Pericardium fibroblast (primary cell): ENCODE data around the gene KRT14. TPM values are rescaled to one million over a fixed set of nuclear protein-coding genes. Genes with fewer than 3 reads are reported as not detected.

Source experiments
- total RNA-seq: library from RNA; depleted of rRNA; stranded (reverse); fragments of >200 nt; gene quantifications from 2 replicates; pipeline ENCODE4 v1.2.3, GENCODE V29; 2015

The KRT14 gene
- total RNA-seq: 0.12 and 0.26 TPM in 2 replicates

DNA sequence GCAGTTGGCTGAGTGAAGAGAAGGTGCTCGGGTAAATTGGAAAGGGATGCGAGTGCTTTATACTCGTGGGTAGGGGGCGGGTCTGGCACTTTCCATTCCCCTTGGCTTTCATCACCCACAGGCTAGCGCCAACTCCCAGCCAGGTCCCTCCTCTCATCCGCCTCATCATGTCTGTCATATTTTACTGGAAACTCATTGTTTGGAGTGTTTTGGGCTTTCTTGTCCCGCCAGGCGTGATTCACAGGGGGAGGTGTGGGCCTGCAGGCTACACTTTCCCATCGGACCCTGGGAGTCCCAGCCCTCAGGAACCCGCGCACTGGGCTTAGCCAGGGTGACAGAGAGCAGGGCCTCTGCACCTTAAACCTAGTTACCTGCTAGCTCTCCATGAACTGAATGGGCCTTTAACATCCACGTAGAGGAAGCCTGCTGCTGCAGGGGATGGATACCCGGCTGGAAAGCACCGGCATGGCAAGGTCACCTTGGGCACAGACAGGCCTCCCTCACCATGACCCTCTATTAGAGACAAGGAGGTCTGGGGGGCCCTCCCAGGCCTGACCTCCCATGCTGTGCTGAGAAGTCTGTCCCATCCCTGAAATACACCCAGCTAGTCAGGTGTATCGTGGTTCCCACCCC, at the start of gene KRT14:
Gene KRT14 (minus strand): TSS at position 33 of the 633 bp plus-strand sequence. CDS start 61 bp downstream, outside the sequence.

DNA sequence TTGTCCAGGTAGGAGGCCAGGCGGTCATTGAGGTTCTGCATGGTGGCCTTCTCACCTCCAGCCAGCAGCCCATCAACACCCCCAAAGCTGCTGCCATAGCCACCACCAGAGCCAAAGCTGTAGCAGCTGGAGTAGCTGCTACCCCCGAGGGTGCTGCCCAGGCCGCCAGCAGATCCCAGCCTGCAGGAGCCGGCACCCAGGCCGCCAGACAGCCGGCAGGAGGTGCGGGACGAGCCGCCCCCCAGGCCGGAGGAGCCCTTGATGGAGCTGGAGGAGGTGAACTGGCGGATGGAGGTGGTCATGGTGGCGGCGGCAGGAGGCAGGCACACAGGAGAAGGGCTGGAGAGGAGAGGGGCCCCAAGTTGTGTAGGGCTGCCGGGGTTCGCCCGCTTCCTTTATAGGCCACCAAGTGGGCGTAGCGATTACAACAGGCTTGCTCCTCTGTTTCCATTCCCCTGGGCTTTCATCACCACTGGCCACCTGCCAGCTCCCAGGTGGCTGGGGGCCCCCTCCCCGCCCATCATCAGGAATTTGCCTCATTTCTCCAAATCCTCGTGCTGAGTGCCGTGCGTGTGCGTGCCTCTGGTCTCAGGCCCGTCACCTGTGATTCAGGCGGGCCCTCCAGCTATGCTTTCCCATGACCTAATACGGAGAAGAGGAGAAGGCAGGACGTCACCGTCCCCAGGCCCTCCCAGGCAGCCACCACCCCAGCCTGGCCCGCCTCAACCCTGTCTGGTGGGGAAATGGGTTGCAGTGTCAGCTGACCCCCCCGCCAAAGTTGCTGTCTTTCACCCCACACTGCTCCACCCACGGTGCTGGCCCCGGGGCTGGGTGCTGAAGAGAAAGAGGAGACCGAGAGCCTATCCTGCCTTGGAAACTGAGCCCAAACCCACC, 37.8 kb upstream of the KRT14 start, which contains the start of gene KRT17:
Gene KRT17 (minus strand): TSS at position 368 of the 894 bp plus-strand sequence. CDS start 66 bp downstream, at position 302.

DNA sequence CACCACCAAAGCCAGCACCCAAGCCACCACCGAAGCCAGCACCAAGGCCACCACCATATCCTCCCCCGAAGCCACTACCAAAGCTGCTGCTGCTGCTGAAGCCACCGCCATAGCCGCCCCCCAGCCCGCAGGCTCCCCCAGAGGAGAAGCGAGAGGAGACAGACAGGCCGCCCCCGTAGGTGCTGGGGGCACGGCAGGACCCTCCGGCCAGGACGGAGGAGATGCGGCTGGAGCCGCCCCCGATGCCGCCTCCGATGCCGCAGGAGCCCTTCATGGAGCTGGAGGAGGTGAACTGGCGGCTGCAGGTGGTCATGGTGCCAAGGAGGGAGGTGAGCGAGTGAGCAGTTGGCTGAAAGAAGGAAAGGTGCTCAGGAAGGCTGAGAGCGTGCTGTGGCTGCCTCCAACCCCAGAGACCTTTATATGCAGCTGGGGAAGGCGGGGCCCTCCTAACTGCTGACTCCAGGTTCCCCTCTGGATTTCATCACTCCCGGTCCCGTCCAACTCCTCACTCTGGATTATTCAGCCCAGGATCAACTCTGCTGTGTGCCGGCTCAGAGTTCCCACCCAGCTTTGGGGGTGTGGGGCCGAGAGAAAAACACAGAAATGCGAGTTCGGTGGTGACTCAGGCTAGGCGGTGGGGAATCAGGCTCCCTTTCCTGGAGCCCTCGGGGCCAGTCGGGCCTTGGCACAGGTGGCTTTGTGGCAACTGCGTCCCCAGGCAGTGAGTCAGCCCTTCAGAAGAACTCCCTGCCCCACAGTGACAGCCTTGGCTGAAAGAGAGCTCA, 25.9 kb upstream of the KRT14 start, which contains the start of gene KRT16:
Gene KRT16 (minus strand): TSS at position 392 of the 785 bp plus-strand sequence. CDS start 79 bp downstream, at position 313.

DNA sequence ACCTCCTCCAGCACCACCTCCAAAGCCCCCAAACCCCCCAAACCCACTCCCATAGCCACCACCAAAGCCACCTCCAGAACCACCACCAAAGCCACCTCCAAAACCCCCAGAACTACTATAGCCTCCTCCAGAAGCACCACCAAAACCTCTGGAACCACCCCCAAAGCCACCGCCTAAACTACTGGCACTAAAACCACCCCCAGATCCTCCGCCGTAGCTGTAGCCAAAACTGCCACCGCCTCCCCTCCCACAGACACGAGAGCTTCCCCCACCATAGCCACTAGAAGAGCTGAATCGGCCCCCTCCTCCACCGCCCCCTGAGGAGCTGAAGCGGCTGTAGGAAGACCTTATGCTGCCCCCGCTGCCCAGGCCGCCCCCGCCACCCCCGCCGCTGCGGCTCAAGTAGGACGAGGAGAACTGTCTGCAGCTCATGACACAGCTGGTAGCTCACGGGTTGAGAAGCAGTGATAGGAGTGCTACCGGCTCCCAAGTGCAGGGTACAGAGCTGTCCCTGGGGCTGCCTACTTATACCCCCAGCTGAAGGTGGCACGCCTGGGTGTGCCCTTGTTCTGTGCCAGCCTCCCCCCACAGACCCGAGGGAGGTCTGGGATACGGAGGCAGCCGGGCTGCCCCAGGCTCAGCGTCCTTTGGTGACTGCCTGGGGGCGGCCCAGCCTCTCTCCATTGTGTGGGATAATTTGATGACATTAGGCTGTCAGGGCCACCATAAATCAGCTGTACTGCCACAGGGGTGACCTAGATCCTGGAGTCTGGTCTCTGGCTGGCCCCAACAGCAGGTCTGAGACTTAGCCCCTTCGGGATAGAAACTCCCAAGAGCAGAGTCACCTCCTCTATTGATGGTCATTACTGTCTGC, 14.9 kb downstream of the KRT14 start, which contains the start of gene KRT9:
Gene KRT9 (minus strand): TSS at position 499 of the 874 bp plus-strand sequence. CDS start 67 bp downstream, at position 432.

Other genes with a start within 250 kb of the KRT14 start
- not detected in 2 replicates for gene KRT33A, start 236.1 kb downstream of the KRT14 start, total RNA-seq
- not detected in 2 replicates for gene KRT33B, start 217.1 kb downstream of the KRT14 start, total RNA-seq
- gene KRT34, start 204.6 kb downstream of the KRT14 start, total RNA-seq: not detected in 2 replicates
- not detected in 2 replicates for gene KRT31, start 189.3 kb downstream of the KRT14 start, total RNA-seq
- gene KRT37, start 162.3 kb downstream of the KRT14 start, total RNA-seq: not detected in 2 replicates
- not detected in 2 replicates for gene KRT38, start 145.9 kb downstream of the KRT14 start, total RNA-seq
- not detected in 2 replicates for gene KRT32, start 119.5 kb downstream of the KRT14 start, total RNA-seq
- not detected in 2 replicates for gene KRT35, start 105.7 kb downstream of the KRT14 start, total RNA-seq
- not detected in 2 replicates for gene KRT36, start 97.0 kb downstream of the KRT14 start, total RNA-seq
- gene KRT13, start 81.3 kb downstream of the KRT14 start, total RNA-seq: not detected in 2 replicates
- not detected in 2 replicates for gene KRT15, start 68.0 kb downstream of the KRT14 start, total RNA-seq
- 33.3 and 57.3 TPM in 2 replicates for gene KRT19, start 58.6 kb downstream of the KRT14 start, total RNA-seq
- not detected in 2 replicates for gene KRT9, start 14.8 kb downstream of the KRT14 start, total RNA-seq
- 0.17 TPM in 1 of 2 replicates, not detected in the other for gene KRT16, start 25.9 kb upstream of the KRT14 start, total RNA-seq
- gene KRT17, start 37.7 kb upstream of the KRT14 start, total RNA-seq: 2.5 TPM in 1 of 2 replicates, not detected in the other
- gene EIF1, start 102.0 kb upstream of the KRT14 start, total RNA-seq: 111 and 272 TPM in 2 replicates
- not detected in 2 replicates for gene GAST, start 125.4 kb upstream of the KRT14 start, total RNA-seq
- not detected in 2 replicates for gene HAP1, start 147.7 kb upstream of the KRT14 start, total RNA-seq
- 17.4 and 28.9 TPM in 2 replicates for gene JUP, start 199.8 kb upstream of the KRT14 start, total RNA-seq
- 42.3 and 81.7 TPM in 2 replicates for gene P3H4, start 225.1 kb upstream of the KRT14 start, total RNA-seq
- 285 and 416 TPM in 2 replicates for gene FKBP10, start 226.1 kb upstream of the KRT14 start, total RNA-seq
- gene NT5C3B, start 249.3 kb upstream of the KRT14 start, total RNA-seq: 47.9 and 50.6 TPM in 2 replicates